Fibroblast of the aortic adventitia (primary cell): ENCODE measurements around the gene FDXR. TPM values are rescaled to one million over a fixed set of nuclear protein-coding genes. Genes with fewer than 3 reads are reported as not detected.

Source experiments
- DNase-seq: peaks from one replicate; pipeline ENCODE4 v3.0.0-alpha.2; 2010; ENCODE audit warnings: low read depth
- H3K4me3 ChIP-seq: 2 replicates; pipeline ENCODE4 v1.5.1; 2011; ENCODE audit warnings: low read depth, mild to moderate bottlenecking, control low read depth, low read length, moderate library complexity
- total RNA-seq: library from RNA; depleted of rRNA; stranded (reverse); fragments of >200 nt; gene quantifications from 2 replicates; pipeline ENCODE4 v1.2.3, GENCODE V29; 2012; ENCODE audit warnings: low replicate concordance
- TF ChIP-seq, protein P1 (sequence below): IDR thresholded peaks from 2 replicates; pipeline ENCODE4 v1.5.1; 2011; ENCODE audit warnings: mild to moderate bottlenecking, low read length, control low read depth, inconsistent platforms; ENCODE audit not compliant: insufficient read depth

FDXR gene
- total RNA-seq, 1 donor: 14.7 TPM

DNA sequence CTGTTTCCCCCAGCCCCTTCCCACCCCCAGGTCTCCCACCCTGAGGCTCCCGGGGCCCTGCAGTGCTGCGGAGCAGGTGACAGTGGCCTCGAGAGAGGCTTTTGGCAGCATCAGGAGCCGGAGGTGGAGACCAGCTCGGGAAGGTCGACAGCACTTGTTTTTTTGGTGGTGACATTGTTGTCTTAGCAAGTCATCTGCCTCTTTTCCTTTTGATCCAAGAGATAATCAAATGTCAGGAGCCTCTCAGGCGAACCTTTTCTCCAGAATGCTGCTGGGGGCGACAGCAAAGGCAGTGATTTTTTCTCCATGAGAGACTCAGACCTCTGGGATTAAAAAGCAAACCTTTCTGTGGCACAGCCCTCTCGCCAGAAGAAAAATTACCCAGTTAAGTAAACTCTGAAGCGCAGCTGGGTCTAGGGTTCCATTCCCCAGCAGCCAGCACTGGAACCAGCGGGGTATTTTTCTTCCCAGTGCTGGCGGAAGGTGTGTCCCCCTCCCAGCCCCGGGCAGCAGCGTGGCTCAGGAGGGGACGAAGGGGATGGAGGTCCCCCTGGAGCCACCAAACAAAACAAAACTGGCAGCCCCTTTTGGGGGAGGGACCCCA is 50.4 kb downstream of the FDXR start:
- no peak for DNase-seq
- no peak overlapping the region for H3K4me3 ChIP-seq
- TF ChIP-seq, protein P1, sequence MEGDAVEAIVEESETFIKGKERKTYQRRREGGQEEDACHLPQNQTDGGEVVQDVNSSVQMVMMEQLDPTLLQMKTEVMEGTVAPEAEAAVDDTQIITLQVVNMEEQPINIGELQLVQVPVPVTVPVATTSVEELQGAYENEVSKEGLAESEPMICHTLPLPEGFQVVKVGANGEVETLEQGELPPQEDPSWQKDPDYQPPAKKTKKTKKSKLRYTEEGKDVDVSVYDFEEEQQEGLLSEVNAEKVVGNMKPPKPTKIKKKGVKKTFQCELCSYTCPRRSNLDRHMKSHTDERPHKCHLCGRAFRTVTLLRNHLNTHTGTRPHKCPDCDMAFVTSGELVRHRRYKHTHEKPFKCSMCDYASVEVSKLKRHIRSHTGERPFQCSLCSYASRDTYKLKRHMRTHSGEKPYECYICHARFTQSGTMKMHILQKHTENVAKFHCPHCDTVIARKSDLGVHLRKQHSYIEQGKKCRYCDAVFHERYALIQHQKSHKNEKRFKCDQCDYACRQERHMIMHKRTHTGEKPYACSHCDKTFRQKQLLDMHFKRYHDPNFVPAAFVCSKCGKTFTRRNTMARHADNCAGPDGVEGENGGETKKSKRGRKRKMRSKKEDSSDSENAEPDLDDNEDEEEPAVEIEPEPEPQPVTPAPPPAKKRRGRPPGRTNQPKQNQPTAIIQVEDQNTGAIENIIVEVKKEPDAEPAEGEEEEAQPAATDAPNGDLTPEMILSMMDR: no peak

DNA sequence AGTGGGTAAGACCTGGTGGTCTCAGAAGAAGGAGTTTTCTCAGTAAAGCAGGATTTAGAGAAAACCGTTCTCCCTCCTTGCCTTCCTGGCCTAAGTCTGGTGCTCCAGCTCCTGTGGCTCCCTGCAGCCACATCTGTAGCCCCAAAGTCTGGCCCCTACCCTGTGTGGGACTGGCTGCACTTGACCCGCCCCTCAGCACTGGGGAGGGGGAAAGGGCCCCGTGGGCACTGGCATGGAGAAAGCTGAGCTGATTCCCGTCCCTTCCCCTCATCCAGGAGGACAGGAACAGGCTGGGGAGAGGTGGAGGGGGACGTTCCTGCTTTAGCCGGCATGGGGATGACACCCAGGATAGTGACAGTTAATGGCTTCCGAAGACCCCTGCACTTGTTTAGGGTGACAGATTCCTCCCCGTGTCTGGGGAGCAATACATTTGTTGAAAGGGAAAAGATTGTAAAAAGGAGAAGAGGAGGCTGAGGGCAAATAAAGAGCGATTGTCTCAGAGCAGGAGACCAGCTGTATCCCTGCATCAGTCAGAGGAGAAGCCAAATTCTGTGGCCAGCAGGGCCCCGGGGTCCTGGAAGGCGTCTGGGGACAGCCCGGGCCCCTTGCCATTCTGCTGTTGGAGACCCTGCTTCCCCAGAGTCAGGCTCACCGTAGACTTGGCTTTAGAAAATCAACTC is 51.0 kb downstream of the FDXR start:
- no peak for DNase-seq
- TF ChIP-seq, protein P1: no peak
- no peak overlapping the region for H3K4me3 ChIP-seq

DNA sequence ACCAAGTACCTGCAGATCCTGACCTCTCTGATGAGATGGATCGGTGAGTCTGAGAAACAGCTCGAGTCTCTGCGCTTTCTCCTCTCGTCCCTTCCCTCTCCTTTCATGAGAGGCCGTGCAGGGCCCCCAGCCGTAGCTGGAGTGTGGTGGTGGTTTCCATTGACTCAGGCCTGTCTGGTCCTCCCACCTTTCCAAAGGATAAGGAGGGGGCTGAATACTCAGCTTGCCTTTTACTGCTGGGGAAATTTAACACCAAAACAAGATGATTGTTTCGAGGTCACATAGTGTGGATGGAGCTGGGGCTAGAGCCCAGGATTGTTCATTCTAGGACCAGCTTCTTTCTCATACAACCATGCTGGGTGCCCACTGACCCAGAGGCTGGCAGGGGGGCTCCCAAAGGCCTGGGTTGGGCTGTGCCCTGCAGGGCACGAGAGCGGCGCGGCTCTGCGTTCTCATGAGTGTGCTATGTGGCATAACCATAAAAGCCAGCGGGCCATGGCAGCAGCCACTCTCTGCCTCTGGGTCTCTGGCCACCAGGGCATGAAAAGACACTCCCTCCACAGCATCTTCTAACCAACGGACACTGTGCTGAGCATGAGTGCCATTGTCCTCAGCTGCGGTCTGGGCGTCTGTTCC is 52.9 kb downstream of the FDXR start:
- TF ChIP-seq, protein P1: no peak
- no peak overlapping the region for H3K4me3 ChIP-seq
- no peak for DNase-seq

DNA sequence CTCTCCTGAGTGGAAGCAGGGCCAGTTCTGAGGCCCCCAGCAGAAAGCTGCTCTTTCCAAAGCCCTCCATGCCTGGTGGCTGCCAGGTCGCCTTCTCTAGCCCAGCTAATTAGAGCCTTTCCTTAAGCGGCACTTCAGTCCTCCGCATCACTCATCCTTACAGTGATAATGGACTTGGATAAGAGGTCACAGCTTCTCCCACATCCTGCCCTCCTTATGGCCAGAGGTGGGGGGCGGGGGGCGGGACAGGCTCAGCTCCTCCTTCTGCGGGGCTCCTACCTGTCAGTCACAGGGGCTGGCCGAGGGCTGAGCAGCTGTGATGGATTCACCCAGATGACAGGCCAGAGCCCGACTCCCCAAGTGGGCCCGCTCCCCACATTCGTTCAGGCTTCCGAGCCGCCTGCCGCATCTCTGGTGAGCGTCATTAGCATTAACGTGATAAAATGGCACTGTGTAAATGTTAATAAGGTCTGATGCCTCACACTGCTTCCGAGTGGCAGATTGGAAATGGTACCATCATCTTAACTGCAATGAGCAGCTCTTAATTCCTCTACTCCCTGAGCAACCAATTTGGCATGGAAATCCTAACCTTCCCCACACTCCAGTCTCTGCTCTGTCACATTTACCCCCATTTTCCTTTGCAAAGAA is 54.4 kb downstream of the FDXR start:
- no peak overlapping the region for H3K4me3 ChIP-seq
- TF ChIP-seq, protein P1: no peak
- no peak for DNase-seq

DNA sequence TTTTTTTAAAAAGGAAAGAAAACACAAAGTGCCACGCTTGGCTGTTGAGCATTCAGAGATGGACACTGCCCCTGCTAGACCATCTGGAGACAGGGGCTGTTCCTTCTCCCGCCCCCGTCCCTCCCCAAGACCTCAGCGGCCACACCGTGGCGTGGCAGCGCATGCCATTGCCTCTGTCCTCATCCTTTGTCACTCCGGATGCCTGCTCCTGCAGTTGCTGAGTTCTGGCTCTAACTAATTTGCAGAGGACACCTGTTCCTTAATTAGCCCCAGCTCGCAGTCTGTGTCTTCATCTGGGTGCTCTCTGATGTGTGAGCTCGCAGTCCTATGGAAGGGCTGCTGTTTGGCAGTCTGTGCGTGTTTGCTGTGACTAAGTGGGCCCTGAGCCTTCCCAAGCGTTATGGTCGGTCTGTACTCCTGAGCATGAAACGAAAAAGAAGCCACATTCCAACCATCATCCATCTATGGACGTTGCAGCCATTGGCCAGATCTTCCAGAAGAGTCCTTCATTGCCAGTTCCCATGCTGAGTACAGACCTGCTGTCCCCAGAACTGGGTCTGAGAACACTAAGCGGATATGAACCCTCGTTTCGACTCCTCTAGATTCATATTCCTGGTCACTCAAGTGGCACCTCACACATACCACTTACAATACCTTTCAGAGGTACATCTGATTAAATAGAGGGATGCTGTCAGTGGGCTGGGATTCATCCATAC is 55.7 kb downstream of the FDXR start:
- no peak overlapping the region for H3K4me3 ChIP-seq
- DNase-seq: no peak
- TF ChIP-seq, protein P1: no peak

DNA sequence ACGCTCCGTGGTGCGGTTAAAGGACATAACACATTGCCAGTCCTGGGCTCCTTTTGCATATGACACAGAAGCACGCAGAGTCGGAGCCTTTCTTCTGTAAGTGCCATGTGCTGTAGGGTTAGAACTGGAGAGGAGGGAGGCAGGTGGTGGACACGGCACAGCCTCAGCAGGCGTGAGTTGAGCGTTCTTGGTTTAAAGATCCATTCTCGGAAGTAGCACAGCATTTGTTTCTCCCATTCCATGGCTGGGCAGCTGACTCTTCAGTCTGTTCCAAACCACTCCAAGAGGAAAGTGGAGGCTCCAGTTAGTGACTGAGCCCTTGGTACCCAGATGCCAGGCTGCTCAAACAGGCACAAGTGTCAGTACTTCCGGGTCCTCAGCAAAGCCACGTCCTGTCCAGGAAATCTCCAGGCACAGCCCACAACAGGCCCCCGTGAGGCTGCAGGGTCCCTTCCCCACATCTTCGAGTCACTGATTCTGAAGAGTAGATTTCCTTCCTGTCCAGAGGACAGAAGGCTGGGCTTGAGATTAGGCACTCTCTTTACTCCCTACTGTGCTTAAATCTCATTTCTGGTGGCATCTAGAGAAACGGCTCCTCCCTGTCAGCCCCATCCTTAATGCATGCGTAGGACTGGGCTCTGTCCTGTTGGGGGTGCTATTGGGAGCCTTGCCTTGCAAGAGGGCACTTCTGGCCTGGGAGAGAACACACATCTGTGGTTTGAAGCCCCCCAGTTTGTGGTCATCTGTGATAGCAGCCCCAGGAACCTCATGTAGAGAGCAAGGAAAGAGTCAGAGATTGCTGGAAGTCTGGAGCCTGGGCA is 57.0 kb downstream of the FDXR start:
- no peak for DNase-seq
- no peak overlapping the region for H3K4me3 ChIP-seq
- TF ChIP-seq, protein P1: no peak
